Gastrocnemius medialis (tissue), 4 donors: ENCODE results near the gene LRRC4C.

Experiments
- CTCF ChIP-seq, 5 experiments: fragments of 450-650 bp in 3 of 5; fragments of 200-600 bp in 2 of 5; sonication (generic) in 2 of 5; IDR thresholded peaks in 4 of 5; conservative IDR thresholded peaks in 1 of 5; 1 replicate in 4 of 5; 2 replicates in 1 of 5; pipeline ENCODE4 v1.5.1; 2016 to 2019; ENCODE audit warnings: antibody characterized with exemption in 5 of 5, mild to moderate bottlenecking in 3 of 5, moderate library complexity in 3 of 5
- POLR2A ChIP-seq, 2 donors: fragments of 450-650 bp; IDR thresholded peaks; one replicate each; pipeline ENCODE4 v1.6.1; 2017; ENCODE audit warnings: antibody characterized with exemption in 2 of 2, mild to moderate bottlenecking in 2 of 2, moderate library complexity in 2 of 2

- TF ChIP-seq CTCF (IDR thresholded peaks at IDR 0.05 in 4 of 5, conservative IDR thresholded peaks at IDR 0.05 in 1 of 5) (no peak), POLR2A (IDR thresholded peaks at IDR 0.05) (no peak)
Measured at GRCh38 chr11:41189701-41190436, 269.6 kb downstream of the LRRC4C start.
